Fibroblast of mammary gland (primary cell): ENCODE data around the gene ZNF292.
"Not testable (repeated sequence)": the region's sequence is repeated elsewhere in the genome, so short reads cannot be mapped to it uniquely, and the experiment has no call there.

ENCODE experiments used
- DNase-seq: peaks from one replicate; pipeline ENCODE4 v3.0.0-alpha.2; 2010; ENCODE audit warnings: low read depth
- H3K4me3 ChIP-seq: 2 replicates; pipeline ENCODE4 v1.5.1; 2011; ENCODE audit warnings: low read depth, mild to moderate bottlenecking, low read length, moderate library complexity; ENCODE audit not compliant: control insufficient read depth
- TF ChIP-seq, protein P1 (sequence below): conservative IDR thresholded peaks from 2 replicates; pipeline ENCODE4 v1.5.1; 2011; ENCODE audit warnings: low read depth, low read length, inconsistent platforms; ENCODE audit not compliant: control insufficient read depth, insufficient read depth

ZNF292 gene

DNA sequence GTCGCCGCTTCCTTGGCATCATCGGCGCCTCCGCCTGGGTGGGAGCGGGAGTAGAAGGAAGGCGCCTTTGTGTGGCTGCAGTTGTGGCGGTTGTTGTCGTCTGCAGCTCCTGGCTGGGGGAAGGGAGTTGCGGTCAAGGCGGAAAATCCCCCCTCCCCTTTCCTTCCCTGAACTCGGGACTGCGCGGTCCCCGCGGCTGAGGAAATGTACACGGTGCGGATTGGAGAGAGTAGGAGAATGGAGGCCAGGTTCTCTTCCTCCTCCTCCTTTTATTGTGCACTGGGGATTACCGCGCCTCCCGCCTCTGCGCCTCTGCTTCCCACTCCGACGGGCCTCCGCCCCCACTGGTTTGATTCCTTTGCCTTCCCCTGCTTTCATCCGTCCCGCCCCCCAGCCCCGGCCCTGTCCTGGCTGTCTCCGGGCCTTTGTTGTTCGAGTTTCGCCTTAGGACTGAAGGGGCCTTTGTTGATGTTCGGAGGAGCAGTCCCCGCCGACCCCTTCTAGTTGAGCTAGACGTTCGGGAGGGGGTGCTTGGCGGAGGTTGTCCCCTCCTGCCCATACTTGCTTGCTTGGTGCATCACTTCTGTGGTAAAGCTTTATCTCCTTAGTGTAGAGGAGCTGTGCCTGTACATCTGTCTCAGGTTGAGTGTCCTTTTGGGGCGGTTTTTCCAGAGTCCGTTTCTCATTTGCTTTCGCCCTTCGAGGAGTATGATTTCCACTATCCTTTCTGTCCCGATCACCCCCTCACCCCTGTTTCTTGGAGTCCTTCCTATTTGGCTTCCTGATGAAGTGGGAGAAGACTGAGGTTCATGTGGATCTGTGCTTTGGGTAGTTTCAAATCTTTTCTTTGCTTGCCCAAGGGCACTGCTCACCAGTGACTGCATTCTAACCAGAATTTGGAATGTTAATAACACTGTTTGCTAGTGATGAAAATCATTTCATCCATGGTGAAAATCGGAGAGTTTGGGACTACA, 764 bp downstream of the ZNF292 start:
- TF ChIP-seq, protein P1, sequence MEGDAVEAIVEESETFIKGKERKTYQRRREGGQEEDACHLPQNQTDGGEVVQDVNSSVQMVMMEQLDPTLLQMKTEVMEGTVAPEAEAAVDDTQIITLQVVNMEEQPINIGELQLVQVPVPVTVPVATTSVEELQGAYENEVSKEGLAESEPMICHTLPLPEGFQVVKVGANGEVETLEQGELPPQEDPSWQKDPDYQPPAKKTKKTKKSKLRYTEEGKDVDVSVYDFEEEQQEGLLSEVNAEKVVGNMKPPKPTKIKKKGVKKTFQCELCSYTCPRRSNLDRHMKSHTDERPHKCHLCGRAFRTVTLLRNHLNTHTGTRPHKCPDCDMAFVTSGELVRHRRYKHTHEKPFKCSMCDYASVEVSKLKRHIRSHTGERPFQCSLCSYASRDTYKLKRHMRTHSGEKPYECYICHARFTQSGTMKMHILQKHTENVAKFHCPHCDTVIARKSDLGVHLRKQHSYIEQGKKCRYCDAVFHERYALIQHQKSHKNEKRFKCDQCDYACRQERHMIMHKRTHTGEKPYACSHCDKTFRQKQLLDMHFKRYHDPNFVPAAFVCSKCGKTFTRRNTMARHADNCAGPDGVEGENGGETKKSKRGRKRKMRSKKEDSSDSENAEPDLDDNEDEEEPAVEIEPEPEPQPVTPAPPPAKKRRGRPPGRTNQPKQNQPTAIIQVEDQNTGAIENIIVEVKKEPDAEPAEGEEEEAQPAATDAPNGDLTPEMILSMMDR = no peak
- H3K4me3 ChIP-seq = peak overlapping the region; percentile 84
- DNase-seq = peak; percentile 37

DNA sequence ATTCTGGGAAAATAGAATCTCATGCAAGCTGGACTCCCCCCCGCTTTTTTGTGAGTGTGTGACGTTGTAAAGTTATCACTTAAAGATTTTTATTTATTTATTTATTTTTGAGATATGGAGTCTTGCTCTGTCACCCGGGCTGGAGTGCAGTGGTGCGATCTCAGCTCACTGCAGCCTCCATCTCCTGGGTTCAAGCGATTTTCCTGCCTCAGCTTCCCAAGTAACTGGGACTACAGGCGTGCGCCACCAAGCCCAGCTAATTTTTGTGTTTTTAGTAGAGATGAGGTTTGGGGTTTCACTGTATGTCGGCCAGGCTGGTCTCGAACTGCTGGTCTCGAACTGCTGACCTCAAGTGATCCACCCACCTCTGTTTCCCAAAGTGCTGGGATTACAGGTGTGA, 2.2 kb downstream of the ZNF292 start:
- DNase-seq = not testable (repeated sequence)

DNA sequence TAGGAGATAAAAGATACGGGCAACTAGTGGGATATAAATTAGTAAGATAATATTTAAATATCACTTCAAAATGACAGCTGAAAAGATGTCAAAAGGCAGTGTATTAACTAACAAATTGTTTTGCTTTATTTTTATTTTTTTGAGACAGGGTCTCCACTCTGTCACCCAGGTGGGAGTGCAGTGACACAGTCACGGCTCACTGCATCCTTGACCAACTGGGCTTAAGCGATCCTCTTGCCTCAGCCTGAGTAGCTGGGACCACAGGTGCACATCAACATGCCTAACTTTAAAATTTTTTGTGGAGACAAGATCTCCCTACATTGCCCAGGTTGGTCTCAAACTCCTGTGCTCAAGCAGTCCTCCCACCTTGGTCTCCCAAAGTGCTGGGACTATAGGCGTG, 5.9 kb downstream of the ZNF292 start:
- TF ChIP-seq, protein P1 = no peak
- no peak overlapping the region for H3K4me3 ChIP-seq
- DNase-seq = no peak

More for the DNA sequence above, 2.2 kb downstream of the ZNF292 start:
- H3K4me3 ChIP-seq = not testable (repeated sequence)

DNA sequence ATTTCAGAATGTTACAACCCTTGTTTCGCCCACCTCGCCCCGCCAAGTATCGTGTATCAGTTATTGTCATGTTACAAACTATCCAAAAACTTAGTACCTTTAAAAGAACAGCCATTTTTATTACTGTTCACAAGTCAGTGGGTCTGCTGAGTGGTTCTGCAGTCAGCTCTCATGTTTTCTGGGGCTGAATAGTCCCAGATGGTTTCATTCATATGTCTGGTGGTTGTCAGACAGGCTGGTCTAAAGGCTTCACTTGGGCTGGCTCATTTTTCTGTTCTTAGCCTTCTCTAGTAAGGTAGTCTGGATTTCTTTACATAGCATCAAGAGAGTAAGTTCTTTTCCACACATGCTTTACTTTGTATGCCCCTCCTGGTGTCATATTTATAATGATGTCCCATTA, 8.6 kb downstream of the ZNF292 start:
- no peak overlapping the region for H3K4me3 ChIP-seq
- DNase-seq = peak; percentile 7
- TF ChIP-seq, protein P1 = no peak

DNA sequence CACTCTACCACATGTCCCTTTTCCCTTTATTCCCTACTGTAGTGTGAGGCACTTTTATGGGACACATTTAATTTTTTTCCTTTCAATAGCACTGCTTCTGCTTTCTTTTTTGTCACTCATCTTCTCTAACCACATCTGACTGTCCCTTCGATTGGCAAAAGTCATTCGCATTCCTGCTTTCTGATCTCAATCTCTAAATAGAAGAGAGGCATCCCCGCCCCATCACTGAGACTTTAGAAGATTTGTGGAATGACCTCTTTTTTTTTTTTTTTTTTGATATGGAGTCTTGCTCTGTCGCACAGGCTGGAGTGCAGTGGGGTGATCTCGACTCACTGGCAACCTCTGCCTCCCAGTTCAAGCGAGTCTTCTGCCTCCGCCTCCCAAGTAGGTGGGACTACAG, 9.1 kb downstream of the ZNF292 start:
- no peak overlapping the region for H3K4me3 ChIP-seq
- TF ChIP-seq, protein P1 = no peak
- no peak for DNase-seq

DNA sequence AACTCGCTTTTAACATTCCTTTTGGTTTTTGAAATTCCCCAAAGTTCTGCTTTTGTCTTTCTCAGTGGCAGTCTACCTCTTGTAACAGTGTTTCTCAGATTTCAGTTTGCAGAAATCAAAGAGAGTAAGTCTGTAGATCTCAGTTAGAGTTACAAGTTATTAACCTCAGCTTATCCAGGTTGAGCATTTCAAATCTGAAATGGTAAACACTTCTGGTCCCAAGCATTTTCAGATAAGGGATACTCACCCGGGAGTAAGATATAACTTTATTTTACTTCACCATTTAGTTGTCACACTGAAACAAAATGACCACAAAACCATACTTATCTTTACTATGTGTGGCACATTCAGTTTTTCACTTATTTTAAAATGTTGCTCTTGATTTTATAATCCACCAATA, 9.8 kb downstream of the ZNF292 start:
- TF ChIP-seq, protein P1 = no peak

DNA sequence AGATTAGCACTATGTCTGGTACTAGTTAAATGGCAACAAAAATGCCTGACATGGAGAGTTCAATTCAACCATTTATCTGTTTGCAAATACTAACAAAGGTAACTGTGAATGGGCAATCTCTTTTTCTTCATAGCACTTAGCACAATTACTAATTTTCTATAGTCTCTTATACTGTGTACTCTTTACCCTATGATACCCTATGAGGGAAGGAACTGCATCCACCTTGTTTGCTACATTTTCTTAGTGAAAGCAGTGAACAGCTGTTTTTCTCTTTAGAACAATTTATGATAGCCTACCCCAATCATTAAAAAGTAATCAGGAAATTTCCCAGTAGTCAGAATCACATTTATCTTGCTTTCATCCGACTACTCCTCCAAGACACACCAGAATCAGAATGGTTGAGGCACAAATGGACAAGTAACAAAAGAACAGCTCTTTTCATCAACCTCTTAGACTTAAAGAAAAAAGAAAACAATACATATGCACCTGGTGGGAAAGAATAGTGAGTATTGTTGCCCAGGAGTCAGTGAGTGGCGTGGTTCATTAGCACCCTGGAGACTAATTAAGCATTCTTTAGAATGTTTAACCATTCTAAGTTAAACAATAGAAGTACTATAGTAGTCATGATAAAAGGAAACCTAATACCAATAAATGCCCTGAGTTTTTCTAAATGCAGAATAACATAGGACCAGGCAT, 16.7 kb downstream of the ZNF292 start:
- TF ChIP-seq, protein P1 = no peak
- DNase-seq = no peak
- no peak overlapping the region for H3K4me3 ChIP-seq

More for the DNA sequence above, 9.8 kb downstream of the ZNF292 start:
- no peak for DNase-seq
- H3K4me3 ChIP-seq = no peak overlapping the region
